GM18867 (cell line): ENCODE results near the gene DACH2.

Experiments used
- ATAC-seq: cut with Tn5 transposase; IDR thresholded peaks from one replicate; pipeline ENCODE4 v1.9.1; 2021; ENCODE audit warnings: mild to moderate bottlenecking, moderate library complexity; ENCODE audit not compliant: unreplicated experiment

The DACH2 gene

GRCh38 chrX:86747091-86747490 lies 598.8 kb downstream of the DACH2 start:
- ATAC-seq, result no peak

GRCh38 chrX:86805241-86805640 lies 657.0 kb downstream of the DACH2 start:
- no peak for ATAC-seq

DNA sequence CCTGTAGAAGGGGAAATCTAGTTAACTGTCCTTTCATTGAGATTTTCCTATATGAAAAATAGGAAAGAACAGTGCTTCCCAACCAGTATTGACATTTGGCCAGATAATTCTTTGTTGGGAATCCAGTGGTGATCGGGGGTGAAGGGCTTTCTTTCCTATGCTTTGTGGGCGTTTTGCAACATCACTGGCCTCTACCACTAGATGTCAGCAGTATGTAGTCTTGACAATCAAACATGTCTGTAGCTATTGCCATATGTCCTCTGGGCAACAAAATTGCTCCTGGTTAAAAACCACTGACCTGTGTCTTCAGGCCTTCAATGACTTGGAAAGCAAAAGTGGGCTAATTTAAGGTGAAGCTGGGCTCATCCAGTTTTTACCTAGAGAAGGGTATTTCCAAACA lies 658.5 kb downstream of the DACH2 start:
- ATAC-seq, result peak; percentile 58

DNA sequence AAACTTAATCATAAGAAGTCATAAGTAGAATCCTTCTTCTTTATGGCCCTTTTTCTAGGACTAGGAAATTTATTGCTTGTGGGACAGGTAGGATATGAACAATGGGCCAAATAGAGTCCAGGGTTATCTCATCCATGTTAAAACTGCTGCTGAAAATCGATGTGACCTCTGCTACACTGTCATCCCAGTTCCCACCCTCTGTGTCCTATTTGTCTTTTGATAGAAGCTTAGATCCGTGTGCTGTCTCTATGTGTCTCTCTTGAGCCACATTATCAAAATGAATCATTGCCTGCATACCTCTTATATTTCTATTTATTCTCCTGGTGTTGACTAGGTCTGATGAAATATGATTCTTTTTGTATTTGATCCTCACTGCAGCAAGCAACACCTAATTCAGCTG lies 661.4 kb downstream of the DACH2 start:
- ATAC-seq, result no peak

- no peak for ATAC-seq
These were observed 681.5 kb downstream of the DACH2 start for GRCh38 chrX:86829786-86830185.

DNA sequence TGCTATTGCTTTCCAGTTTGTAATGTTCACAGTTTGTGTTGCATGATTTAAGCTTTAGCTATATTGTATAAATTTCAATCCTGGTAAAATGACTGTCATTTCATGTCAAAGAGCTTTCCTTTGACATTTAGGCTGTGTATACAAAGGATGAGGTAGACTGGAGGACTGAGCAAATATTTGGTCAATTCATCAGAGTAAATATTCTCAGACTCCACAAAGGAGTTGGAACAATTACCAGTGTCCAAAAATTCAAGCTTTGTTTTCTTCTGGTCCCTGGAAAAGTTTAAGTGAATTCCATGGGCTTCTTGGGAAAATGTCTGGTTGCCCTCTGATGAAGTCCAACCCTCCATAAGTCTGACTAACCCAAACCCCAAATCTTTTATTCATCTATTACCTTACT lies 682.4 kb downstream of the DACH2 start:
- no peak for ATAC-seq

GRCh38 chrX:86845101-86845500 lies 696.9 kb downstream of the DACH2 start:
- ATAC-seq, result no peak
